Liver (tissue), 9 donors: Measurements from ENCODE around the gene MAP3K20. TPM values are rescaled to one million over a fixed set of nuclear protein-coding genes. Genes with fewer than 3 reads are reported as not detected.
"Not testable (repeated sequence)": the region's sequence is repeated elsewhere in the genome, so short reads cannot be mapped to it uniquely, and the experiment has no call there.

Experiments used
- DNase-seq: peaks from one replicate; pipeline ENCODE4 v3.0.0-alpha.2; 2017; ENCODE audit warnings: low spot score
- H3K27ac ChIP-seq, 2 donors: one replicate each; pipeline ENCODE4 v1.7.0; 2013; ENCODE audit warnings: inconsistent platforms in 2 of 2, low read length in 2 of 2, control low read depth in 1 of 2, low read depth in 1 of 2, mild to moderate bottlenecking in 1 of 2
- H3K27me3 ChIP-seq, 4 donors: one replicate each; pipeline versions ENCODE4 v1.6.1 to v1.7.0; 2013; ENCODE audit warnings: low read length in 3 of 4, inconsistent platforms in 1 of 4, mild to moderate bottlenecking in 1 of 4, moderate library complexity in 1 of 4; ENCODE audit not compliant: control insufficient read depth in 4 of 4, insufficient read depth in 4 of 4
- H3K36me3 ChIP-seq, 4 donors: one replicate each; pipeline versions ENCODE4 v1.6.1 to v1.7.0; 2013; ENCODE audit warnings: low read length in 3 of 4, mild to moderate bottlenecking in 3 of 4, low read depth in 1 of 4, moderate library complexity in 1 of 4; ENCODE audit not compliant: control insufficient read depth in 4 of 4, insufficient read depth in 3 of 4
- H3K4me1 ChIP-seq, 4 donors: one replicate each; pipeline versions ENCODE4 v1.6.1 to v1.7.0; 2013; ENCODE audit warnings: low read length in 3 of 4, mild to moderate bottlenecking in 3 of 4, moderate library complexity in 1 of 4; ENCODE audit not compliant: control insufficient read depth in 4 of 4, insufficient read depth in 4 of 4
- H3K4me3 ChIP-seq, 3 donors: one replicate each; pipeline versions ENCODE4 v1.6.1 to v1.7.0; 2013; ENCODE audit warnings: low read length in 3 of 3, control low read depth in 1 of 3, low read depth in 1 of 3, mild to moderate bottlenecking in 1 of 3
- H3K9ac ChIP-seq, 2 donors: one replicate each; pipeline ENCODE4 v1.7.0; 2013; ENCODE audit warnings: low read length in 2 of 2, mild to moderate bottlenecking in 2 of 2, moderate library complexity in 2 of 2, control low read depth in 1 of 2, low read depth in 1 of 2
- H3K9me3 ChIP-seq, 4 donors: one replicate each; pipeline versions ENCODE4 v1.6.1 to v1.7.0; 2013; ENCODE audit warnings: low read length in 3 of 4; ENCODE audit not compliant: control insufficient read depth in 4 of 4
- ATF3 ChIP-seq: IDR thresholded peaks from 2 replicates; pipeline ENCODE4 v1.6.1; 2016; ENCODE audit warnings: antibody characterized with exemption
- CTCF ChIP-seq: fragments of 150-350 bp; IDR thresholded peaks from 2 replicates; pipeline ENCODE4 v1.5.1; 2017; ENCODE audit warnings: improper control_type of control experiment, low read depth, low read length; ENCODE audit not compliant: missing input control
- EGR1 ChIP-seq, 2 donors: IDR thresholded peaks; 2 replicates each; pipeline ENCODE4 v1.6.1; 2016 to 2018; ENCODE audit warnings: antibody characterized with exemption in 2 of 2, low read depth in 2 of 2
- FOXA1 ChIP-seq: IDR thresholded peaks from 2 replicates; pipeline ENCODE4 v1.6.1; 2016; ENCODE audit warnings: antibody characterized with exemption
- FOXA2 ChIP-seq: IDR thresholded peaks from 2 replicates; pipeline ENCODE4 v1.6.1; 2016; ENCODE audit warnings: antibody characterized with exemption
- GABPA ChIP-seq, 2 donors: IDR thresholded peaks in 1 of 2; conservative IDR thresholded peaks in 1 of 2; 2 replicates each; pipeline ENCODE4 v1.6.1; 2016; ENCODE audit warnings: antibody characterized with exemption in 2 of 2, mild to moderate bottlenecking in 1 of 2, moderate library complexity in 1 of 2
- HNF4A ChIP-seq, 2 donors: conservative IDR thresholded peaks; 2 replicates each; pipeline ENCODE4 v1.6.1; 2016; ENCODE audit warnings: antibody characterized with exemption in 2 of 2, mild to moderate bottlenecking in 2 of 2
- HNF4G ChIP-seq: IDR thresholded peaks from 2 replicates; pipeline ENCODE4 v1.6.1; 2016; ENCODE audit warnings: antibody characterized with exemption
- JUND ChIP-seq, 2 donors: IDR thresholded peaks; 2 replicates each; pipeline ENCODE4 v1.6.1; 2016; ENCODE audit warnings: antibody characterized with exemption in 2 of 2
- MAX ChIP-seq: IDR thresholded peaks from 2 replicates; pipeline ENCODE4 v1.6.1; 2016; ENCODE audit warnings: antibody characterized with exemption
- NR2F2 ChIP-seq: IDR thresholded peaks from 2 replicates; pipeline ENCODE4 v1.6.1; 2016; ENCODE audit warnings: antibody characterized with exemption
- RAD21 ChIP-seq, 2 donors: IDR thresholded peaks; 2 replicates each; pipeline ENCODE4 v1.6.1; 2016; ENCODE audit warnings: antibody characterized with exemption in 2 of 2, mild to moderate bottlenecking in 2 of 2
- REST ChIP-seq: IDR thresholded peaks from 2 replicates; pipeline ENCODE4 v1.6.1; 2016; ENCODE audit warnings: antibody characterized with exemption, mild to moderate bottlenecking
- RXRA ChIP-seq, 2 donors: IDR thresholded peaks; 2 replicates each; pipeline ENCODE4 v1.6.1; 2017 to 2018; ENCODE audit warnings: antibody characterized with exemption in 2 of 2, mild to moderate bottlenecking in 1 of 2
- SP1 ChIP-seq: IDR thresholded peaks from 2 replicates; pipeline ENCODE4 v1.6.1; 2018; ENCODE audit warnings: antibody characterized with exemption, mild to moderate bottlenecking
- TAF1 ChIP-seq: conservative IDR thresholded peaks from 2 replicates; pipeline ENCODE4 v1.6.1; 2016; ENCODE audit warnings: antibody characterized with exemption, mild to moderate bottlenecking
- YY1 ChIP-seq: IDR thresholded peaks from 2 replicates; pipeline ENCODE4 v1.6.1; 2016; ENCODE audit warnings: antibody characterized with exemption, mild to moderate bottlenecking
- ZBTB33 ChIP-seq: IDR thresholded peaks from 2 replicates; pipeline ENCODE4 v1.6.1; 2016; ENCODE audit warnings: antibody characterized with exemption
- WGBS: extraction: QIAGEN DNeasy Blood & Tissue Kit; methylation state at CpG from one replicate; pipeline ENCODE4 v1.1.7; 2013; 5-methylcytosine and 5-hydroxymethylcytosine counted together
- polyA plus RNA-seq, 2 donors: library from polyadenylated mRNA; stranded (reverse) in 1 of 2; unstranded in 1 of 2; fragments of 200-250 nt in 1 of 2; fragments of >200 nt in 1 of 2; fragmentation: Nextera tagmentation in 1 of 2; extraction: Ambion mirVana in 1 of 2; gene quantifications; one replicate each; pipeline versions ENCODE4 v1.2.1 to v1.2.3, GENCODE V29; 2013 to 2015
- total RNA-seq, 2 donors: library from RNA; depleted of rRNA; stranded (reverse); fragments of >200 nt; gene quantifications; one replicate each; pipeline ENCODE4 v1.2.3, GENCODE V29; 2014
- donor health status: healthy.
- donor health status: healthy.
- donor health status: healthy.
- donor health status: healthy.
- donor health status: healthy.

Gene MAP3K20
- total and polyA plus RNA-seq, 4 donors = 9.1 to 22.6 (median 14.9) TPM

- TF ChIP-seq FOXA1 = no peak
- TF ChIP-seq FOXA2 = no peak
Measured at GRCh38 chr2:173034143-173034542, 41.5 kb upstream of the MAP3K20 start (continued).

- Histone ChIP-seq H3K9ac (no peak overlapping the region), H3K4me3 (no peak overlapping the region), H3K4me1 (no peaks in the 10 kb centered on the region), H3K27me3 (no peaks in the 10 kb centered on the region), H3K27ac (no peak overlapping the region), H3K36me3 (peaks cover 0 to 7% (median 3%) of the 10 kb centered on the region in 4 donors), H3K9me3 (no peaks in the 10 kb centered on the region)
- no peak for DNase-seq
- TF ChIP-seq MAX (no peak), SP1 (no peak), YY1 (no peak), ATF3 (no peak), TAF1 (no peak), CTCF (no peak), JUND (IDR thresholded peaks at IDR 0.05) (no peak), RAD21 (IDR thresholded peaks at IDR 0.05) (no peak), HNF4A (conservative IDR thresholded peaks at IDR 0.05) (no peak), EGR1 (IDR thresholded peaks at IDR 0.05; ENCODE audit: low read depth in 2 of 2) (no peak), NR2F2 (no peak), FOXA2 (no peak), FOXA1 (no peak), GABPA (IDR thresholded peaks at IDR 0.05 in 1 of 2, conservative IDR thresholded peaks at IDR 0.05 in 1 of 2) (no peak), RXRA (IDR thresholded peaks at IDR 0.05) (no peak), ZBTB33 (no peak), REST (no peak), HNF4G (no peak)
- 78% methylated on average over 12 of the region's 12 CpGs for WGBS
Measured at GRCh38 chr2:173037245-173038120, 38.2 kb upstream of the MAP3K20 start.

- DNase-seq, H3K27me3 ChIP-seq, H3K4me3 ChIP-seq, H3K4me1 ChIP-seq, H3K27ac ChIP-seq, H3K36me3 ChIP-seq, H3K9me3 ChIP-seq, H3K9ac ChIP-seq: not testable (repeated sequence)
- 89% methylated on average over 2 of the region's 2 CpGs for WGBS
Measured at GRCh38 chr2:173038257-173038656, 37.4 kb upstream of the MAP3K20 start.
